GM18873 (cell line): ENCODE measurements around the gene PGC.

Experiments used
- ATAC-seq: cut with Tn5 transposase; IDR thresholded peaks from one replicate; pipeline ENCODE4 v1.9.1; 2021; ENCODE audit warnings: mild to moderate bottlenecking, moderate library complexity, moderate number of reproducible peaks; ENCODE audit not compliant: unreplicated experiment, low FRiP score

The PGC gene

DNA sequence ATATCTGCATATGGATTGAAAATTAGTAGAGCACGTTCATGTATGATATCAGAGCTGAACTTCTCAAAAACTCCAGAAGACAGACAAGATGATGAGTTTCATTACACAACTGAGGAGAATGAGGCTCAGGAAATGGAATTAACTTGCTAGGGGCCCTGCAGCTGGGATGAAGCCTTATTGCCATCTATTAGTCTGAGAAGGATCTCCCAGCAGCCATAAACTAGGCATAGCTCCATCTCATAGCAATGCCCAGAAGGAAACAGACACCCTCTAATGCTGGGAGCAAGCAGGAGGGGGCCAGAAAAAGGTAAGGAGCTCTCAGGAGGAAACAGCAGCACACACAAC, 29.8 kb downstream of the PGC start:
- ATAC-seq = no peak

- ATAC-seq = no peak
These were observed 30.4 kb downstream of the PGC start for GRCh38 chr6:41716516-41717391.

GRCh38 chr6:41715795-41716515, 31.2 kb downstream of the PGC start:
- no peak for ATAC-seq

DNA sequence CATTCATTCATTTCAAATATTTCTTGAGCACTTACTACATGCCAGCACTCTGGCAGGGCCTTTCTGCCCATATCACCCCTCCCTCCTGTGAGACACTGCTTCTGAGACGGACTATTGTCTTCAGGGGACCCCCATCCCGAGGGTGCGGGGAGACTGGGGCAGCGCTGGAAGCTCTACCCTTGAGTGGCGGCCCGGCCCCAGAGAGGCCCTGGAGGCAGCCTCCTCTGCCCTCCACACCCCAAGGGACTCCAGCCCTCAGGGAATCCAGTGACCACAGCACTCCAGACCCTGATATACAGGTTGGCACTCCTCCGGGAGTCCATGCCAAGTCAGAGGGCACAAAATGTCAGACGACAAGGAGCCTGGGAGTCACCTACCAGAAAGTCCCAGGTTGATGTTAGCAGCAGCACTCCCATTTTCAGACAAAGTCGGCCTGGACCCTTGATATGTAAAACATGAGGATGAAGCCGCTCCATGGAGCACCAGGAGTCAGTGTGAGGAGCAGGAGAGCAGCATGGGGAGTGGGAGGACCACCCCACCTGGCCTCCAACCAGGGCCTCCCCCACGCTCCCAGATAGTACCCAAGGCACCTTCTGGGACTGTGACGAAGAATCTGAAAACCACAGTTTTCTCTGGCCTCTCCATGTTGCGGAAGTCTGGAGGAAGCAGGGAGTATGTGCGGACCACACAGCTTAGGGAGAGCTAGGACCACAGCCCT, 32.5 kb downstream of the PGC start:
- ATAC-seq = no peak

DNA sequence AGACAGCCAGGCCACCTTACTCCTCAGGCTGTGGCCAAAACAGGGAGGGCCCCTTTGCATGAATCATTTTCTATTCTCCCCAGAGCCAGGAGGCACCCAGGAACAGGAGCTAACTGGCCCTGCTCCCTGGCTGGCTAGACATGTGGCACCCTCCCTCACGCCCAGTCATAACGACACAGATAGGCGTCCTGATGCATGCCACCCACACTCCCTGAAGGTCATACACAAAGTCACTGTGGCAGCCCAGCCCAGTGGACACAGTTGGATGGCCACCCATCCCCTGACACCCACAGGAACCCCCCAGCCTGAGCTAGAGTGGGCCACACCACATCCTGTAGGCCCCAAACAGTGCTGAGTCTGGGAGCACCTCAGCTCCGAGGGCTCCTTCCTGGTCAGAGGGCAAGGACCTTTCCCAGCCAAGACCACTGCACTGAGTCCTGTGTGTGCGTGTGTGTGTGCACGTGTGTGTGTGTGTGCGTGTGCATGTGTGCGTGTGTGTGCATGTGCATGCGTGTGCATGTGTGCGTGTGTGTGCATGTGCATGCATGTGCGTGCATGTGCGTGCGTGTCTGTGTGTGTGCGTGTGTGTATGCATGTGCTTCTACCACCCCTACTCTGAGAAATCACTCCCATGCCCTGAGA, 33.4 kb downstream of the PGC start:
- ATAC-seq = peak; percentile 68

DNA sequence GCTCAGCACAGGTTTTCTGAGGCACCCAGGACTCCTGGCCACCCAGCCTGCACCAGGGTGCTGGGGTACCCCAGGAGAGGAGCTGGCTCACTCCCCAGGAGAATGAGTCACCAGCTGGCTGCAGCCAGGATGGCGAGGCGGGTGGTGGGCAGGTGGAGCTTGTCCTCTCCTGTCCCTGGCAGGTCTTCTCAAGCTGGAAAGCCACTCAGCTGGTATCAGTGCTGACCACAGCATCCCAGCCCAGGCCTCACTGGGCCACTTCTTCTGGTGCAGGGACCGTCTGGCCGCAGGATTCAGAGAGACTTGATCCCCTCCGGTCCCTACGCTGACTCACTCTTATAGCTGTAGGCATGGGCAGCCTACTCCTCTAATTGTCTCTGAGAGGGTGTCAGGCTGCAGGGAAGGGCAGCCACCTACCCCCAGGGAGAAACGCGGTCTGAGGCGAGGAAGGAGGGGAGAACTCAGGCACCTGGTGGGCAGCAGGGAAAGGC, 34.0 kb downstream of the PGC start:
- ATAC-seq = no peak

- ATAC-seq = no peak
These were observed 34.5 kb downstream of the PGC start for GRCh38 chr6:41712651-41713103.

- no peak for ATAC-seq
These were observed 35.7 kb downstream of the PGC start for GRCh38 chr6:41711323-41712038.

GRCh38 chr6:41709375-41709774, 37.8 kb downstream of the PGC start:
- no peak for ATAC-seq

DNA sequence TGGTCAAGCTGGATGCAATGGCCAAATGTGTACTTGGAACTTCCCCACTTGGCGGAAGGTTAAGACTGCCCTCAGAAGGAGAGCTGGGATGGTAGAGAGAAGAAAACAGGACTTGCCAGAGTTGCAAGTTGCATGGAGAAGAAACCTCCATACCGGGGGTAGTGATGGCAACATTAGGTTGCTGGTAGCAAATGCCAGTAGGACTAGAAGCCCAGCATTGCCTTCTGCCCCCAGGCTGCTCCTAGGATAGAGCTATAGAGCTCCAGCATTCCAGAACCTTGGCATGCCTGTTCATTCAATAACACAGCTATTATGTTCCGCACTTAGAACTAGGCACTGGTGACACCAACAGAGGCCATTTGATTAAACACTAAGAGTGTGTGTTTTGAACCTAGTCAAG, 38.3 kb downstream of the PGC start:
- ATAC-seq = no peak

- ATAC-seq = no peak
These were observed 39.5 kb downstream of the PGC start for GRCh38 chr6:41707565-41708200.

DNA sequence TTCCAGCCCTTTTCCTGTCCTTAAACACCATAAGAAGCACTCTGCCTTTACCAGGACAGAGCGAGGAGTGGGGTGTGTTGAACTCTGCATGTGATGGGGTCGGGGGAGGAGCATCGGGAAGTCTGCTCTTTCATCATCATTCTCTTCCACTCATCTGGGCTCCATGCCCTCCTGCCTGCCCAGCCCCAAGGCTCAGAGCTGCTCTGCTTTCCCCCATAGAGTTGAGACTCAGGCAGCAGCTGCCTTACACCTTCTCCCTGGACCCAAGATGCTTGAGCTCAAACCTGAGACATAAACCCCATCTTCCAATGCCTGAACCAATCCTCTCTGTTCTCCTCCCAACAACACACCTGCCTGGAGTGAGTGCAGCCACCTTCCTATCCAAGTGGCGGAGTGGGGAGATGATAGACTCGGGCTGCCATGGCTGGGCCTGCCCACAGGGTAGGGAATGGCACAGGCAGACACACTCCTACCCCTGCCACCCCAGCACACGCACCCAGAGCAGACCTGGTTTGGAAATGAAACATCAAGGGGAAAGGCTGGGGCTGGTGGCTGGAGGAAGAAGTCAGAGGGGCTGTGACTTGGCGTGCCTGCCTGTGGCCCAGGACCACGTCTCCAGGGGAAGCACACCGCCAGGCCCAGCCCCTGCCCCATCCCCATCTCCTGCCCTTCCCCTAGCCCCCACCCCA, 40.2 kb downstream of the PGC start:
- no peak for ATAC-seq

GRCh38 chr6:41705996-41706835, 41.0 kb downstream of the PGC start:
- ATAC-seq = peak; percentile 69

- peak; percentile 1 for ATAC-seq
These were observed 41.7 kb downstream of the PGC start for GRCh38 chr6:41705311-41705995.

- no peak for ATAC-seq
These were observed 42.4 kb downstream of the PGC start for GRCh38 chr6:41704656-41705310.

DNA sequence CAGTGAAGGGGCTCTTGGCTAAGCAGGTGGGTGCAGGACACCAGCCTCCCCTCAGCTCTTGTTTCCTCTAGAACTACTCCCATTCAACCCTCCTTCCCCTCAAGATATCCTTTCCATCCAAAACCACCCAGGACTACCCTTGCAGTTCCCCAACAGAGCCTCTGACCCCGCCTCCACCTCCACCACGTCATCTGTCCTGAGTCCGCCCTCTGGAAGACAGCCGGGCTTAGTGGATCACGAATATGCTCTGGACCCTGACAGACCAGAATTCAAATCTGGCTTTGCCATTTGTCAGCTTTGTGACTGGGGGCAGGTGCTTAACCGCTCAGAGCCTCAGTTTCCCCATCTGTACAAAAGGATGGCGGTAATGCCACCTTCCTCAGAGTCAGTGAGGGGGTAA, 43.2 kb downstream of the PGC start:
- no peak for ATAC-seq
